Measurements from ENCODE around the gene ZNF598.

DNA sequence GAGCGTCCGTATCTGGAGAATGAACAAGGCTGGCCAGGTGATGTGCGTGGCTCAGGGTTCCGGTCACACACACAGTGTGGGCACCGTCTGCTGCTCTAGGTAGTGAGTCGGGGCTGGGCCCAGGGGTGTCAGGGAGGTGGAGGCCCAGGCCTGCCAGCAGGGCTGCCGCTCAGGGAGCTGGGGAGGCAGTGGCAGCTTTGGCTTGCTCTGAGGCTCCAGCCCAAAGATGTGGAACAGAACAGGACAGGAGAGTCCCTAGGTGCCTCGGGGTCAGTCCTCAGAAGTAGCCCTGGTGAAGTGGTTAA is 33.5 kb downstream of the ZNF598 start:
- no peak for TF ChIP-seq POLR2AphosphoS5 (IDR thresholded peaks at IDR 0.05; ENCODE audit: borderline replicate concordance, low read depth, low read length)
- no peak for TF ChIP-seq FOXP2 (optimal IDR thresholded peaks at IDR 0.05; ENCODE audit: control extremely low read depth, extremely low read length, insufficient read depth)
- TF ChIP-seq EZH2 (IDR thresholded peaks at IDR 0.05), result no peak

Measured in SK-N-MC (cell line).